A549 (cell line): ENCODE data around the gene GLRX2. TPM values are rescaled to one million over a fixed set of nuclear protein-coding genes. Genes with fewer than 3 reads are reported as not detected.

Experiments
- ATAC-seq, 2 experiments: fragments of 200-7000 bp in 1 of 2; fragments of >200 bp in 1 of 2; cut with Nextera tagmentation in 1 of 2; cut with Tn5 transposase in 1 of 2; 3 replicates each; pipeline versions ENCODE4 v1.8.0 to v1.9.1; 2018 to 2020; ENCODE audit warnings: mild to moderate bottlenecking in 1 of 2, moderate library complexity in 1 of 2
- CTCF ChIA-PET: fragments of 300-600 bp; sonication (Branson Sonifier 250); formaldehyde crosslinking; extraction: SDS; loops from one replicate; lab custom pipeline; 2021; ENCODE audit warnings: antibody characterized with exemption, inconsistent platforms; lab: Yijun Ruan, JAX
- POLR2A ChIA-PET: fragments of 350-600 bp; formaldehyde crosslinking; extraction: SDS; loops from one replicate; lab custom pipeline; 2021; ENCODE audit warnings: antibody characterized with exemption, inconsistent platforms; lab: Yijun Ruan, JAX
- DNase-seq, 2 experiments: peaks; one replicate each; pipeline versions ENCODE4 v3.0.0 to v3.0.0-alpha.2; 2011 to 2016; ENCODE audit warnings: low read depth in 1 of 2, low spot score in 1 of 2
- FAIRE-seq: peaks from 2 replicates; lab custom pipeline; 2011; peaks lifted over from hg19 to GRCh38; lab: Jason Lieb, UNC
- H3K27ac ChIP-seq, 2 experiments: fragments of >200 bp; sonication (Bioruptor Twin); formaldehyde crosslinking; 3 replicates each; pipeline ENCODE4 v1.5.1; 2016 to 2017
- H3K4me1 ChIP-seq: fragments of >200 bp; sonication (Bioruptor Twin); formaldehyde crosslinking; 3 replicates; pipeline ENCODE4 v1.6.1; 2016
- H3K4me2 ChIP-seq: fragments of >200 bp; sonication (Bioruptor Twin); formaldehyde crosslinking; 3 replicates; pipeline ENCODE4 v1.6.1; 2016
- H3K4me3 ChIP-seq: fragments of >200 bp; sonication (Bioruptor Twin); formaldehyde crosslinking; 3 replicates; pipeline ENCODE4 v1.5.1; 2016
- H3K9me3 ChIP-seq: fragments of >200 bp; sonication (Bioruptor Twin); formaldehyde crosslinking; 3 replicates; pipeline ENCODE4 v1.6.1; 2016
- ATOH8 ChIP-seq: fragments of 250-450 bp; sonication (Bioruptor Pico); IDR thresholded peaks from 2 replicates; pipeline ENCODE4 v1.5.0; 2020; ENCODE audit warnings: low read depth, mild to moderate bottlenecking, moderate library complexity
- BCL3 ChIP-seq: fragments of >200 bp; sonication (Bioruptor Twin); formaldehyde crosslinking; IDR thresholded peaks from 3 replicates; pipeline ENCODE4 v1.6.1; 2016
- BHLHE40 ChIP-seq: IDR thresholded peaks from 2 replicates; pipeline ENCODE4 v1.6.1; 2012; ENCODE audit warnings: low read depth, low read length, inconsistent platforms
- CBX2 ChIP-seq: fragments of 200-600 bp; sonication (generic); IDR thresholded peaks from 2 replicates; pipeline ENCODE4 v1.6.1; 2016; ENCODE audit warnings: low read depth, mild to moderate bottlenecking, borderline replicate concordance
- CBX8 ChIP-seq: fragments of 200-600 bp; sonication (generic); IDR thresholded peaks from 2 replicates; pipeline ENCODE4 v1.6.1; 2016
- CEBPB ChIP-seq, 2 experiments: fragments of >200 bp in 1 of 2; sonication (Bioruptor Twin) in 1 of 2; formaldehyde crosslinking in 1 of 2; IDR thresholded peaks; 2 replicates each; pipeline ENCODE4 v1.6.1; 2012 to 2016
- CHD2 ChIP-seq: fragments of 150-350 bp; IDR thresholded peaks from 2 replicates; pipeline ENCODE4 v1.6.1; 2014; ENCODE audit warnings: low read length; ENCODE audit not compliant: partially characterized antibody
- CHD4 ChIP-seq: fragments of 200-600 bp; sonication (generic); IDR thresholded peaks from 2 replicates; pipeline ENCODE4 v1.6.1; 2016; ENCODE audit warnings: antibody characterized with exemption, mild to moderate bottlenecking, borderline replicate concordance
- E2F6 ChIP-seq: IDR thresholded peaks from 2 replicates; pipeline ENCODE4 v1.6.1; 2012; ENCODE audit warnings: low read depth, borderline replicate concordance
- EHMT2 ChIP-seq: fragments of 200-600 bp; sonication (generic); IDR thresholded peaks from 2 replicates; pipeline ENCODE4 v1.6.1; 2016; ENCODE audit warnings: antibody characterized with exemption, low read depth, mild to moderate bottlenecking, moderate library complexity
- ESRRA ChIP-seq: fragments of 150-350 bp; IDR thresholded peaks from 2 replicates; pipeline ENCODE4 v1.6.1; 2014; ENCODE audit warnings: mild to moderate bottlenecking, low read length, borderline replicate concordance
- FOSL2 ChIP-seq, 2 experiments: fragments of 450-650 bp in 1 of 2; fragments of >200 bp in 1 of 2; sonication (Bioruptor Twin) in 1 of 2; formaldehyde crosslinking; IDR thresholded peaks; 2 replicates each; pipeline versions ENCODE4 v1.5.0 to v1.6.1; 2016 to 2020; ENCODE audit warnings: mild to moderate bottlenecking in 1 of 2, moderate library complexity in 1 of 2
- FOXS1 ChIP-seq: fragments of 250-450 bp; sonication (Bioruptor Pico); IDR thresholded peaks from 2 replicates; pipeline ENCODE4 v1.5.0; 2020; ENCODE audit warnings: mild to moderate bottlenecking, moderate library complexity
- GATA3 ChIP-seq: IDR thresholded peaks from 2 replicates; pipeline ENCODE4 v1.6.1; 2012; ENCODE audit warnings: borderline replicate concordance
- HDAC2 ChIP-seq: fragments of 200-600 bp; sonication (generic); IDR thresholded peaks from 2 replicates; pipeline ENCODE4 v1.6.1; 2016
- HES2 ChIP-seq: fragments of >200 bp; sonication (Bioruptor Twin); formaldehyde crosslinking; IDR thresholded peaks from 2 replicates; pipeline ENCODE4 v1.6.1; 2016
- HEYL ChIP-seq: fragments of 250-450 bp; sonication (Bioruptor Pico); IDR thresholded peaks from 2 replicates; pipeline ENCODE4 v1.8.0; 2021; ENCODE audit warnings: mild to moderate bottlenecking, moderate library complexity
- HMGXB4 ChIP-seq: fragments of 250-450 bp; sonication (Bioruptor Pico); IDR thresholded peaks from 2 replicates; pipeline ENCODE4 v1.5.0; 2021; ENCODE audit warnings: mild to moderate bottlenecking, moderate library complexity, borderline replicate concordance
- JUN ChIP-seq, 2 experiments: fragments of >200 bp; sonication (Bioruptor Twin); formaldehyde crosslinking; IDR thresholded peaks; 2 replicates in 1 of 2; 3 replicates in 1 of 2; pipeline ENCODE4 v1.6.1; 2016 to 2017
- KDM1A ChIP-seq: fragments of 200-600 bp; sonication (generic); IDR thresholded peaks from 2 replicates; pipeline ENCODE4 v1.6.1; 2016; ENCODE audit warnings: low read depth, mild to moderate bottlenecking
- KDM5A ChIP-seq: fragments of 200-600 bp; sonication (generic); IDR thresholded peaks from 2 replicates; pipeline ENCODE4 v1.6.1; 2016; ENCODE audit warnings: antibody characterized with exemption, mild to moderate bottlenecking
- MAX ChIP-seq: IDR thresholded peaks from 2 replicates; pipeline ENCODE4 v1.6.1; 2012
- NFE2L2 ChIP-seq: fragments of 150-350 bp; conservative IDR thresholded peaks from 2 replicates; pipeline ENCODE4 v1.6.1; 2014; ENCODE audit warnings: low read length
- NPAS2 ChIP-seq: fragments of 250-450 bp; sonication (Bioruptor Pico); IDR thresholded peaks from 2 replicates; pipeline ENCODE4 v1.8.0; 2022; ENCODE audit warnings: mild to moderate bottlenecking, moderate library complexity, borderline replicate concordance
- NR3C1 ChIP-seq: fragments of >200 bp; sonication (Bioruptor Twin); formaldehyde crosslinking; IDR thresholded peaks from 3 replicates; pipeline ENCODE4 v1.6.1; 2017
- PBX3 ChIP-seq: IDR thresholded peaks from 2 replicates; pipeline ENCODE4 v1.6.1; 2012
- POLR2AphosphoS2 ChIP-seq: conservative IDR thresholded peaks from 2 replicates; pipeline ENCODE4 v1.6.1; 2012; ENCODE audit warnings: low read length, improper control_type of control experiment, inconsistent platforms
- RAD21 ChIP-seq, 2 experiments: fragments of >200 bp in 1 of 2; sonication (Bioruptor Twin) in 1 of 2; formaldehyde crosslinking in 1 of 2; IDR thresholded peaks in 1 of 2; conservative IDR thresholded peaks in 1 of 2; 2 replicates in 1 of 2; 3 replicates in 1 of 2; pipeline ENCODE4 v1.6.1; 2012 to 2018; ENCODE audit warnings: inconsistent platforms in 1 of 2
- RCOR1 ChIP-seq: fragments of 150-350 bp; IDR thresholded peaks from 2 replicates; pipeline ENCODE4 v1.6.1; 2014; ENCODE audit warnings: antibody characterized with exemption, low read length, low read depth
- RNF2 ChIP-seq: fragments of 200-600 bp; sonication (generic); IDR thresholded peaks from 2 replicates; pipeline ENCODE4 v1.6.1; 2016; ENCODE audit warnings: low read depth, mild to moderate bottlenecking, antibody characterized with exemption, moderate library complexity, borderline replicate concordance
- TP53 ChIP-seq: fragments of 250-450 bp; sonication (Bioruptor Pico); IDR thresholded peaks from 2 replicates; pipeline ENCODE4 v1.5.0; 2021; ENCODE audit warnings: mild to moderate bottlenecking, moderate library complexity
- ZFP36 ChIP-seq: fragments of 450-650 bp; IDR thresholded peaks from 2 replicates; pipeline ENCODE4 v1.6.1; 2014; ENCODE audit warnings: borderline replicate concordance; ENCODE audit not compliant: partially characterized antibody
- ZNF302 ChIP-seq: fragments of 250-450 bp; sonication (Bioruptor Pico); IDR thresholded peaks from 2 replicates; pipeline ENCODE4 v1.9.0; 2021; ENCODE audit warnings: inconsistent platforms, mild to moderate bottlenecking, moderate library complexity
- WGBS: methylation state at CpG from one replicate; pipeline ENCODE4 v1.1.6; 2017; ENCODE audit errors: missing lambda C conversion rate; 5-methylcytosine and 5-hydroxymethylcytosine counted together
- polyA minus RNA-seq: library from RNA; depleted of rRNA, polyadenylated mRNA; stranded (reverse); fragments of >200 nt; gene quantifications from 2 replicates; pipeline ENCODE4 v1.2.3, GENCODE V29; 2011; rRNA and poly(A)+ RNA removed
- polyA plus RNA-seq, 4 experiments: library from polyadenylated mRNA; depleted of rRNA in 3 of 4; stranded (reverse); fragments of >200 nt; fragmentation: RNase III in 1 of 4; extraction: RNeasy Plus Mini Kit Qiagen cat#74134 plus additional on column Dnase treatment in 1 of 4; gene quantifications; 2 replicates in 3 of 4; 3 replicates in 1 of 4; pipeline ENCODE4 v1.2.3, GENCODE V29; 2011 to 2017

GLRX2 gene
- 33.5 and 64.8 TPM in 2 replicates for polyA plus RNA-seq (2011; rRNA removed)
- 14.0 and 16.0 TPM in 2 replicates for polyA plus RNA-seq (2012; cell fraction: cytosol; rRNA removed)
- polyA plus RNA-seq (2012; cell fraction: nucleus; rRNA removed) = 5.8 and 8.7 TPM in 2 replicates
- polyA plus RNA-seq (2017; fragmentation: RNase III; extraction: RNeasy Plus Mini Kit Qiagen cat#74134 plus additional on column Dnase treatment) = 48.8 to 52.4 TPM (median 49.8 TPM) in 3 replicates
- polyA minus RNA-seq = 2.4 and 2.8 TPM in 2 replicates

GRCh38 chr1:193104907-193105820, at the start of gene GLRX2:
TSS of gene GLRX2 (minus strand) at chr1:193105414. CDS start at chr1:193105382, 32 bp downstream.
- H3K9me3 ChIP-seq = no peaks in the 10 kb centered on the region
- DNase-seq (peak; percentile 88 to 89), ATAC-seq (peak; percentile 90 to 96), FAIRE-seq (no peak)
- ChIA-PET CTCF (interaction anchor here (0.6 to 7.3 kb wide), 10 partner anchors 9 to 632 kb away, joined by 3 to 66 read pairs (median 4); partner anchors contain the start of gene CDC73), POLR2A (interaction anchor here (0.7 to 3.8 kb wide), 13 partner anchors 8 to 620 kb away, joined by 3 to 38 read pairs (median 4); partner anchors contain the start of genes CDC73, RGS2, RO60 and UCHL5)
- WGBS = under 1% methylated on average over 27 of the region's 73 CpGs
- peak within 1 kb of the TSS; percentile 91 for H3K4me2 ChIP-seq
- peak within 1 kb of the TSS; percentile 76 to 96 for H3K27ac ChIP-seq
- peaks cover 17% of the 10 kb centered on the region; the same call in 2 of the 3 replicates for H3K4me1 ChIP-seq
- H3K4me3 ChIP-seq = peak within 1 kb of the TSS; percentile 67
- TF ChIP-seq CEBPB (IDR thresholded peaks at IDR 0.05) = no peak
- TF ChIP-seq ESRRA = no peak
- TF ChIP-seq EHMT2 = no peak
- TF ChIP-seq NFE2L2 = no peak
- no peak for TF ChIP-seq E2F6
- no peak for TF ChIP-seq CBX2
- TF ChIP-seq NPAS2 = no peak
- no peak for TF ChIP-seq ZNF302 (CRISPR knock-in tag)
- TF ChIP-seq RNF2 = no peak
- TF ChIP-seq JUN (IDR thresholded peaks at IDR 0.05) = peak; percentile 33 to 84; a peak in 2 of 5 replicates
- no peak for TF ChIP-seq HES2
- TF ChIP-seq FOXS1 = no peak
- TF ChIP-seq POLR2AphosphoS2 = no peak
- TF ChIP-seq ZFP36 = no peak
- TF ChIP-seq RCOR1 = no peak
- TF ChIP-seq CBX8 = no peak
- 0 out of 2 replicates have a peak, but pooled peaks have one; percentile 2 for TF ChIP-seq GATA3
- TF ChIP-seq MAX = peak; percentile 85
- peak; percentile 78; the same call in 2 of the 3 replicates for TF ChIP-seq BCL3
- TF ChIP-seq HDAC2 = no peak
- 0 out of 2 replicates have a peak, but pooled peaks have one; percentile 35 for TF ChIP-seq FOSL2 (IDR thresholded peaks at IDR 0.05)
- peak; percentile 90 for TF ChIP-seq FOSL2 (CRISPR knock-in tag; IDR thresholded peaks at IDR 0.05)
- no peak for TF ChIP-seq ATOH8 (CRISPR knock-in tag)
- peak; percentile 51 to 64 for TF ChIP-seq RAD21 (conservative IDR thresholded peaks at IDR 0.05 in 1 of 2, IDR thresholded peaks at IDR 0.05 in 1 of 2)
- peak; percentile 41 for TF ChIP-seq CHD2
- TF ChIP-seq NR3C1 = no peak
- no peak for TF ChIP-seq KDM5A
- no peak for TF ChIP-seq KDM1A
- TF ChIP-seq HMGXB4 (CRISPR knock-in tag) = no peak
- TF ChIP-seq TP53 (CRISPR knock-in tag) = 0 out of 2 replicates have a peak, but pooled peaks have one; percentile 58
- no peak for TF ChIP-seq CHD4
- no peak for TF ChIP-seq BHLHE40
- TF ChIP-seq PBX3 = no peak
- TF ChIP-seq HEYL = no peak
